GM21390 (cell line): ENCODE data around the gene SPTLC1.
"Not testable (repeated sequence)": the region's sequence is repeated elsewhere in the genome, so short reads cannot be mapped to it uniquely, and the experiment has no call there.

Experiments used
- ATAC-seq: cut with Tn5 transposase; IDR thresholded peaks from one replicate; pipeline ENCODE4 v1.9.1; 2021; ENCODE audit not compliant: unreplicated experiment

SPTLC1 gene

GRCh38 chr9:92141144-92142129 lies 26.2 kb upstream of the SPTLC1 start:
- no peak for ATAC-seq

DNA sequence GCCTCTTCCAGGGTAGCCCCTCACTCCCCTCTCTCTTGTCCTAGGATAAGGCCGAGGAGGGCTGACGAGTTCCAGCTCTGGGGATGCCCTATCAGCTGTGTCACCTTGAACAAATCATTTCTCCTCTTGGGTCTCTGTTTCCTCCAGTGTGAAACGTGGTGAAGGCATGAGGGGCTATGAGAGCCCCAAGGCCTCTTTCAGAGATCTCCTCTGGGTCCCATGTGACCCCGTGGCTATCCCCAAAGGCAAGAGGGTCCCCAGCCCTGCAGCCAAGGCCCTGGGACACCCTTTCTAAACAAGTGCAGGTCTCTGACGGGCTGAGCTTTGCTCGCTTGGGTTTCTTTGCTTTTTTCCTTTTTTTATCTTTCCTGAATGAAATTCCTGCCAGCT lies 25.5 kb upstream of the SPTLC1 start:
- no peak for ATAC-seq

- peak; percentile 59 for ATAC-seq
Measured at GRCh38 chr9:92140074-92140753, 25.0 kb upstream of the SPTLC1 start.

DNA sequence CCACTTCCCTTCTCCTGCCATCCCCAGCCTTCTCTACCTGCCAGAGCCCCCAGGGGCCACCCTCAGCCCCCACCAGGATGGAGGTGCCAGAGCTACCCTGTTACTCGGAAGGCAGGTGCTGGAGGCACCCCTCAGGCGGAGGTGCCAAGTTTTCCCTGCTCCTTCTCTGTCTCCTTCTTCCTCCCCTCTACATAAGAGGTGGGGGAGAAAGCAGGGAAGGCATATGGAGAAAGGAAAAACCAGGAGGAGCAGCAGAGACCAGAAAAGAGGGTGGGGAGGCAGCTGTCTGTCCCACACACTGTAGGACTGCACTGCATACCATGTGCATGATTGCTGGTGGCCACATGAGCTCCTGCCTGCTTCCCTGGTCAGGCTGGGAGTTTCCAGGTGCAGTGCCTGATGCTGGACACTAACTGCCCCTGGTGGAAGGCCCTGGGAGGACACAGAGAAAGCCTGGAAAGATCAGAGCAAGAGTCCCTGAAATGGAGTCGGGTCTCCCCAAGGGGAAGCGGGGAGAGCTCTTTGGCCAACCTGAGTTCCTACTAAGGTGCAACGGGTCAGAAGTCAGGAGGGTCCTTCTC lies 23.8 kb upstream of the SPTLC1 start:
- ATAC-seq = not testable (repeated sequence)

- no peak for ATAC-seq
Measured at GRCh38 chr9:92138157-92138959, 23.1 kb upstream of the SPTLC1 start.

GRCh38 chr9:92136184-92136858 lies 21.1 kb upstream of the SPTLC1 start:
- no peak for ATAC-seq

DNA sequence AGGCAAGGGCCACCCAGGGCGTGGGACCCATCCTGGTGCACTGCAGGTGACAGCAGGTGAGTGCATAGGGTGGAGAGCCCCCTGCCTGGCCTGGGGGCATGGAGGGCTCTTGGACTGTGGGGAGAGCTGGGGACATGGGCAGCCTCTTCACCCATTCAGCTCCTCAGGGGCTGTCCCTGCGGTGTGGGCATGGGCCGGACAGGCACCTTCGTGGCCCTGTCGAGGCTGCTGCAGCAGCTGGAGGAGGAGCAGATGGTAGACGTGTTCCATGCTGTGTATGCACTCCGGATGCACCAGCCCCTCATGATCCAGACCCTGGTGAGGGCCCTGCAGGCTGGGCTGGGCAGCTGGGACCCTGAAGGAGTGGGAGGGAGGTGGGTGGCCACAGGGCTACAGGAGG lies 20.4 kb upstream of the SPTLC1 start:
- no peak for ATAC-seq

GRCh38 chr9:92133949-92134604 lies 18.9 kb upstream of the SPTLC1 start:
- no peak for ATAC-seq

DNA sequence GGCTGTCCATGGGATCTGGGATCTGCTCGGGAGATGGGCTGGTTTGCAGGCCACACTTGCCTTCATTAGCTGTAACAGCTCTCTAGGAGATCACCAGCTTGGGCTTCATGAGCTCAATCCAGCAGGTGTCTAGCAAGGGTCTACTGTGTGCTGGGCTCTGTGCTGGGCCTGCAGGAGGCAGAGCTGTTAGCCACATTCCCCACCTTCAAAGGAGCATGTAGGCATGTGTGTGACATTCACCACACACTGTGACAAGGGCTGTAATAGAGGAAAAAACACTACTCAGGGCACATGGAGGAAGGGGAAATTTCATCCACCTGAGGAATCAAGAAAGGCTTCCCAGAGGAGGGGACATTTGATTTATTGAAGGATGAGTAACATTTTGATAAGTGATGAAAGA lies 17.7 kb upstream of the SPTLC1 start:
- not testable (repeated sequence) for ATAC-seq

DNA sequence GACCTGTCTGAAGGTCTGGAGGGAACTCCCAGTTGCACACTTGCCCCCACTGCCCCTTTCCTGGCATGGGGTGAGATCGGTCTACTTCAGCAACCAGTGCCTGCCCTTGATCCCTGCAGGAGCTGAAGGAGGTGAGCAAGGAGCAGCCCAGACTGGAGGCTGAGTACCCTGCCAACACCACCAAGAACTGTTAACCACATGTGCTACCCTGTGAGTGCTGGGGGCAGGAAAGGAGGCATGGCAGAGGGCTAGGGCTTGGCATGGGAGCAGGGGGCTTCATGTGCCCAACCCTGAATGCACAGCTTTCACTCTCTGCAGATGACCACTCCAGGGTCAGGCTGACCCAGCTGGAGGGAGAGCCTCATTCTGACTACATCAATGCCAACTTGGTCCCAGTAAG lies 17.3 kb upstream of the SPTLC1 start:
- ATAC-seq = no peak

GRCh38 chr9:92122800-92123199 lies 7.6 kb upstream of the SPTLC1 start:
- ATAC-seq = no peak

GRCh38 chr9:92122061-92122460 lies 6.8 kb upstream of the SPTLC1 start:
- no peak for ATAC-seq

- ATAC-seq = no peak
Measured at GRCh38 chr9:92121265-92121664, 6.1 kb upstream of the SPTLC1 start.

GRCh38 chr9:92120138-92120537 lies 4.9 kb upstream of the SPTLC1 start:
- no peak for ATAC-seq

- no peak for ATAC-seq
Measured at GRCh38 chr9:92119586-92119985, 4.4 kb upstream of the SPTLC1 start.

DNA sequence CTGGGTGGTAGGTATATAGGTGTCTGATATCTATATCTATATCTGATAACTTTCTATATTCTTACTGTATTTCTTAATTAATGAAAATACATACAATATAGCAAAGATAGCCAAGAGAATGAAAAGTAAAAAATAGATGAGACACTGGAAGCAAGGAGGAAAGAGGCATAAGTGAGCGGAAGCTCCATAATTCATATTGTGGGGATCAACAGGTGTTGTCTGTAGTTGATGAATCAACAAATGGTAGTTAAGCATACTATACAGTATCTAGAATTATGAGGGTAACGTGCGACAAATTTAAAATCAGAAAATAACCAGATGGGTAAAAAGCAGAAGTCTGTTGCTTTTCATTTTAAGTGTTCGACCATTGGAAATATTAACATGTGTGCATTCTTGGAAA lies 7.1 kb downstream of the SPTLC1 start:
- no peak for ATAC-seq

DNA sequence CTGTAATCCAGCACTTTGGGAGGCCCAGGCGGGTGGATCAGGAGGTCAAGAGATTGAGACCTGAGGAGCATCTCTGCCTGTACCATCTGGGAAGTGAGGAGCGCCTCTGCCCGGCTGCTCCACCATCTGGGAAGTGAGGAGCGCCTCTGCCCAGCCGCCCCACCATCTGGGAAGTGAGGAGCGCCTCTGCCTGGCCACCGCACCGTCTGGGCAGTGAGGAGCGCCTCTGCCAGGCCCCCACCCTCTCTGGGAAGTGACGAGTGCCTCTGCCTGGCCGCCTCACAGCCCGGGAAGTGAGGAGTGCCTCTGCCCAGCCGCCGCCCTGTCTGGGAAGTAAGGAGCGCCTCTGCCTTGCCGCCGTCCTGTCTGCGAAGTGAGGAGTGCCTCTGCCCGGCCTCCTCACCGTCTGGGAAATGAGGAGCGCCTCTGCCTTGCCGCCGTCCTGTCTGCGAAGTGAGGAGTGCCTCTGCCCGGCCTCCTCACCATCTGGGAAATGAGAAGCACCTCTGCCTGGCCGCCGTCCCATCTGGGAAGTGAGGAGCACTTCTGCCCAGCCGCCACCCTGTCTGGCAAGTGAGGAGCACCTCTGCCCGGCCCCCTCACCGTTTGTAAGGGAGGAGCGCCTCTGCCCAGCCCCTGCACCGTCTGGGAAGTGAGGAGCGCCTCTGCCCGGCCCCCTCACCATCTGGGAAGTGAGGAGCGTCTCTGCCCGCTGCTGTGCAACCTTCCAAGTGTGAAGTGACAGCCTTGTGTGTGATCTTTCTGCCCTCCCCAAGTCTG lies 9.6 kb downstream of the SPTLC1 start:
- not testable (repeated sequence) for ATAC-seq

GRCh38 chr9:92103601-92104000 lies 11.6 kb downstream of the SPTLC1 start:
- not testable (repeated sequence) for ATAC-seq

DNA sequence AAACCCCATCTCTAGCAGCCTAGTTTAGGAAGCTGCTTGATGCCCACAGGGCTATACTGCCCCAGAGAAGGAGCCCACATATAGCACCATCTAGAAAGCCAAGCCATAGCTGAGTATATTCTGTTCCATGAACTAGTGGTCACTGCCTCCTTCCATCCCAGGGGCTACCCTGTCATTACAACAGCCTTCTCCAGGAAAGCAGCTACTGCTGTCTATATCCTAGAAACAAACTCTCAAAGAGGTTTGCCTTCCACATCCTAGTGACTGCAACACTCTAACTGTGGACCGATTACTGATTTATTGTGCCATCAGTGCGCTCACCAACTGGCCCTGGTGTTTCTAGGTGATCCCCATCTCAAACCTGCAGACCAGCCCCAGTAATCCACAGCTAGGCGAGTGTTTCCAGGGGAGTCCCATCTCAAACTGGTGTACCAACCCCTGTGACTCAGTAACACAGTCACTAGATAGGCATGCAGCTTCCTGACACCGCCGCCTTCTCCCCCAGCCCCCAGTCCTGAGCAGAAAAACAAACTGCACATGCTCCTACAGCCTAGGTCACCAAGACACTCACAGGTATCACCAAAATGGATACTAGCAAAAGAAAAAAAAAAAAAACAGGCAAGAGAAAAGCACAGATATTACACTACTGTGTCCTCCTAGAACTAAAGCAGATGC lies 14.8 kb downstream of the SPTLC1 start:
- no peak for ATAC-seq
